GM23338 (cell line): Measurements from ENCODE around the gene KRTAP9-4. TPM values are rescaled to one million over a fixed set of nuclear protein-coding genes. Genes with fewer than 3 reads are reported as not detected.

ENCODE experiments used
- ATAC-seq: fragments of 200-7000 bp; cut with Tn5 transposase; 3 replicates; pipeline ENCODE4 v1.9.1; 2020
- DNase-seq: peaks from one replicate; pipeline ENCODE4 v3.0.0-alpha.2; 2015; ENCODE audit warnings: low spot score
- H2AFZ ChIP-seq: fragments of 200-600 bp; sonication (generic); 2 replicates; pipeline ENCODE4 v1.8.0; 2016; ENCODE audit warnings: antibody characterized with exemption, mild to moderate bottlenecking, moderate library complexity
- H3F3A ChIP-seq: fragments of 200-600 bp; sonication (generic); replicated peaks from 2 replicates; pipeline ENCODE4 v1.8.0; 2017; ENCODE audit warnings: antibody characterized with exemption, mixed run types, low read depth
- H3K27ac ChIP-seq: fragments of 200-600 bp; sonication (generic); 2 replicates; pipeline ENCODE4 v1.6.1; 2016; ENCODE audit warnings: low read depth
- H3K27me3 ChIP-seq: fragments of 200-600 bp; sonication (generic); 2 replicates; pipeline ENCODE4 v1.8.0; 2016; ENCODE audit warnings: mild to moderate bottlenecking, mixed run types, moderate library complexity; ENCODE audit not compliant: insufficient read depth
- H3K36me3 ChIP-seq: fragments of 200-600 bp; sonication (generic); 2 replicates; pipeline ENCODE4 v1.8.0; 2016; ENCODE audit warnings: mild to moderate bottlenecking; ENCODE audit not compliant: insufficient read depth
- H3K4me1 ChIP-seq: fragments of 200-600 bp; sonication (generic); 2 replicates; pipeline ENCODE4 v1.8.0; 2016; ENCODE audit warnings: mild to moderate bottlenecking, moderate library complexity; ENCODE audit not compliant: insufficient read depth
- H3K4me2 ChIP-seq: fragments of 200-600 bp; sonication (generic); 2 replicates; pipeline ENCODE4 v1.7.1; 2017; ENCODE audit warnings: mixed run types
- H3K4me3 ChIP-seq: fragments of 200-600 bp; sonication (generic); 2 replicates; pipeline ENCODE4 v1.6.1; 2016; ENCODE audit warnings: mixed run types
- H3K79me2 ChIP-seq: fragments of 200-600 bp; sonication (generic); replicated peaks from 2 replicates; pipeline ENCODE4 v1.8.0; 2017; ENCODE audit warnings: mild to moderate bottlenecking; ENCODE audit not compliant: insufficient read depth
- H3K9me2 ChIP-seq: fragments of 200-600 bp; sonication (generic); 2 replicates; pipeline ENCODE4 v1.8.0; 2017; ENCODE audit not compliant: insufficient read depth
- H4K20me1 ChIP-seq: fragments of 200-600 bp; sonication (generic); replicated peaks from 2 replicates; pipeline ENCODE4 v1.8.0; 2017; ENCODE audit warnings: mild to moderate bottlenecking; ENCODE audit not compliant: insufficient read depth
- H3K27ac Mint-ChIP-seq: 2 replicates; pipeline ENCODE4 v1.8.0; 2020; ENCODE audit warnings: inconsistent platforms, mild to moderate bottlenecking, moderate library complexity, mixed read lengths
- H3K27me3 Mint-ChIP-seq: 3 replicates; pipeline ENCODE4 v1.8.0; 2022; ENCODE audit warnings: low read depth, mild to moderate bottlenecking, moderate library complexity, mixed read lengths, inconsistent platforms; ENCODE audit not compliant: insufficient read depth, poor library complexity
- H3K36me3 Mint-ChIP-seq: 3 replicates; pipeline ENCODE4 v1.8.0; 2021; ENCODE audit warnings: low read depth, mild to moderate bottlenecking, inconsistent platforms, moderate library complexity, mixed read lengths
- H3K4me1 Mint-ChIP-seq: 3 replicates; pipeline ENCODE4 v1.8.0; 2020; ENCODE audit warnings: mild to moderate bottlenecking, inconsistent platforms, mixed read lengths
- H3K4me3 Mint-ChIP-seq: 3 replicates; pipeline ENCODE4 v1.8.0; 2021; ENCODE audit warnings: moderate library complexity, mild to moderate bottlenecking, inconsistent platforms, mixed read lengths
- H3K9me3 Mint-ChIP-seq: 3 replicates; pipeline ENCODE4 v1.8.0; 2020; ENCODE audit warnings: moderate library complexity, mild to moderate bottlenecking, inconsistent platforms, mixed read lengths
- CREB1 ChIP-seq: fragments of 250-450 bp; sonication (Bioruptor Pico); IDR thresholded peaks from 2 replicates; pipeline ENCODE4 v1.5.0; 2020; ENCODE audit warnings: low read depth, mild to moderate bottlenecking, moderate library complexity
- ETS1 ChIP-seq: IDR thresholded peaks from 2 replicates; pipeline ENCODE4 v1.6.1; 2016; ENCODE audit warnings: antibody characterized with exemption
- EZH2 ChIP-seq: fragments of 200-600 bp; sonication (generic); IDR thresholded peaks from one replicate; pipeline ENCODE4 v1.8.0; 2017; ENCODE audit warnings: antibody characterized with exemption, mild to moderate bottlenecking, low read depth; ENCODE audit not compliant: unreplicated experiment
- EZH2phosphoT487 ChIP-seq: fragments of 200-600 bp; sonication (generic); IDR thresholded peaks from one replicate; pipeline ENCODE4 v1.8.1; 2018; ENCODE audit warnings: antibody characterized with exemption; ENCODE audit not compliant: unreplicated experiment
- JUNB ChIP-seq: IDR thresholded peaks from one replicate; pipeline ENCODE4 v1.6.1; 2016; ENCODE audit warnings: antibody characterized with exemption; ENCODE audit not compliant: unreplicated experiment
- NANOG ChIP-seq: IDR thresholded peaks from 2 replicates; pipeline ENCODE4 v1.6.1; 2016; ENCODE audit warnings: antibody characterized with exemption, borderline replicate concordance
- POLR2AphosphoS5 ChIP-seq: IDR thresholded peaks from 2 replicates; pipeline ENCODE4 v1.6.1; 2016; ENCODE audit warnings: antibody characterized with exemption, low read depth
- STAT1 ChIP-seq: IDR thresholded peaks from one replicate; pipeline ENCODE4 v1.6.1; 2016; ENCODE audit warnings: antibody characterized with exemption; ENCODE audit not compliant: unreplicated experiment
- ZNF114 ChIP-seq: fragments of 250-450 bp; sonication (Bioruptor Pico); IDR thresholded peaks from 2 replicates; pipeline ENCODE4 v1.5.0; 2020; ENCODE audit warnings: mild to moderate bottlenecking, moderate library complexity
- ZNF331 ChIP-seq: fragments of 250-450 bp; sonication (Bioruptor Pico); IDR thresholded peaks from 2 replicates; pipeline ENCODE4 v1.5.0; 2020; ENCODE audit warnings: low read depth, mild to moderate bottlenecking, moderate library complexity
- ZNF462 ChIP-seq: fragments of 250-450 bp; sonication (Bioruptor Pico); IDR thresholded peaks from 2 replicates; pipeline ENCODE4 v1.5.0; 2020; ENCODE audit warnings: mild to moderate bottlenecking, moderate library complexity
- polyA plus RNA-seq: library from polyadenylated mRNA; unstranded; fragments of >200 nt; fragmentation: Nextera tagmentation; extraction: Ambion mirVana; gene quantifications from 2 replicates; pipeline ENCODE4 v1.2.1, GENCODE V29; 2016
- total RNA-seq: library from RNA; depleted of rRNA; stranded (reverse); fragments of >200 nt; shearing (Covaris generic); gene quantifications from 2 replicates; pipeline ENCODE4 v1.2.3, GENCODE V29; 2014
- TF ChIP-seq, protein P1 (sequence below), 2 experiments: fragments of 200-600 bp in 1 of 2; sonication (generic) in 1 of 2; conservative IDR thresholded peaks; 2 replicates each; pipeline versions ENCODE4 v1.5.1 to v1.6.1; 2016 to 2017; ENCODE audit warnings: antibody characterized with exemption in 2 of 2, low read depth in 2 of 2, mild to moderate bottlenecking in 2 of 2, moderate library complexity in 1 of 2
- TF ChIP-seq, protein P2 (sequence below): IDR thresholded peaks from one replicate; pipeline ENCODE4 v1.6.1; 2018; ENCODE audit warnings: antibody characterized with exemption; ENCODE audit not compliant: unreplicated experiment

The KRTAP9-4 gene
- total and polyA plus RNA-seq, 2 experiments from 2014 or later, result not detected

DNA sequence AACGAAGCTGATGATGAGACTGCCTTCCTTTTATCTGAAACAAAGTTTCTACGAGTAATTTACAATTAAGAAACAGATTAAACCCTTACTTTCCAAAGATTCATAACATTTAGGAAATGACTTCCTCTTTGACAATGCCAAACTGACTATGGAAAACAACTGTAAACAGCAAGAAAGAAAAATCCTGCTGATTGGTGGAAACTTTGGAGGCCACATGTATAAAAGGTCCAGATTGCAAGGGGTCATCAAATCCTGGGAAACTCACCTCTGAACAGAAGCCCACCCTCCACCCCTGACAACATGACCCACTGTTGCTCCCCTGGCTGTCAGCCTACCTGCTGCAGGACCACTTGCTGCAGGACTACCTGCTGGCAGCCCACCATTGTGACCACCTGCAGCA, 15.6 kb downstream of the KRTAP9-4 start, which contains the start of gene KRTAP9-6 (continued):
- TF ChIP-seq CREB1, result no peak
- no peak for TF ChIP-seq STAT1
- TF ChIP-seq EZH2phosphoT487, result no peak

DNA sequence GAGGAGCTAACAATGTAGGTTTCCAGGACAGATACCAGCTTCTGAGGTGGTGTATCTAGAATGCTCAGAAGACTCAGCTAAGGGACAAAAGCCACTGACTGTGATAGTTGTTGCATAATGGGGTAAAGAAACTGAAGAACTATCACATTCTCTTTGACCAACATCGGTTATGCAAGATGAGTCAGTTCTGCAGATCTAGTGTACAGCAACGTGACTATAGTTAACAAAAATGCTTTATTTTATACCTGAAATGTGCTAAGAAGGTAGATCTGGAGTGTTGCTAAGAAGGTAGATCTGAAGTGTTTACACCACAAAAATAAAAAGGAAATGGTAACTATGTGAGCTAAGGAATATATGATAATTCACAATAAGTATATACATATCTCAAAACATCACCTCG, 18.2 kb downstream of the KRTAP9-4 start:
- H3K4me1 ChIP-seq, result no peaks in the 10 kb centered on the region
- no peak overlapping the region for H3K4me2 ChIP-seq
- H4K20me1 ChIP-seq, result no peaks in the 10 kb centered on the region
- H3K27me3 ChIP-seq, result no peaks in the 10 kb centered on the region
- no peak overlapping the region for H3K4me3 ChIP-seq
- Mint-ChIP-seq H3K27me3 (peaks cover 2% of the 10 kb centered on the region), H3K9me3 (no peaks in the 10 kb centered on the region), H3K36me3 (no peaks in the 10 kb centered on the region), H3K4me1 (no peaks in the 10 kb centered on the region), H3K27ac (no peak overlapping the region), H3K4me3 (no peak overlapping the region)
- H3K79me2 ChIP-seq, result no peaks in the 10 kb centered on the region
- no peak overlapping the region for H2AFZ ChIP-seq
- no peaks in the 10 kb centered on the region for H3F3A ChIP-seq
- DNase-seq (no peak), ATAC-seq (no peak)
- no peaks in the 10 kb centered on the region for H3K9me2 ChIP-seq
- no peak overlapping the region for H3K27ac ChIP-seq
- no peak for TF ChIP-seq ZNF331 (CRISPR knock-in tag)
- no peak for TF ChIP-seq JUNB
- TF ChIP-seq, protein P1, sequence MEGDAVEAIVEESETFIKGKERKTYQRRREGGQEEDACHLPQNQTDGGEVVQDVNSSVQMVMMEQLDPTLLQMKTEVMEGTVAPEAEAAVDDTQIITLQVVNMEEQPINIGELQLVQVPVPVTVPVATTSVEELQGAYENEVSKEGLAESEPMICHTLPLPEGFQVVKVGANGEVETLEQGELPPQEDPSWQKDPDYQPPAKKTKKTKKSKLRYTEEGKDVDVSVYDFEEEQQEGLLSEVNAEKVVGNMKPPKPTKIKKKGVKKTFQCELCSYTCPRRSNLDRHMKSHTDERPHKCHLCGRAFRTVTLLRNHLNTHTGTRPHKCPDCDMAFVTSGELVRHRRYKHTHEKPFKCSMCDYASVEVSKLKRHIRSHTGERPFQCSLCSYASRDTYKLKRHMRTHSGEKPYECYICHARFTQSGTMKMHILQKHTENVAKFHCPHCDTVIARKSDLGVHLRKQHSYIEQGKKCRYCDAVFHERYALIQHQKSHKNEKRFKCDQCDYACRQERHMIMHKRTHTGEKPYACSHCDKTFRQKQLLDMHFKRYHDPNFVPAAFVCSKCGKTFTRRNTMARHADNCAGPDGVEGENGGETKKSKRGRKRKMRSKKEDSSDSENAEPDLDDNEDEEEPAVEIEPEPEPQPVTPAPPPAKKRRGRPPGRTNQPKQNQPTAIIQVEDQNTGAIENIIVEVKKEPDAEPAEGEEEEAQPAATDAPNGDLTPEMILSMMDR (conservative IDR thresholded peaks at IDR 0.05; ENCODE audit: low read depth in 2 of 2), result no peak
- no peak for TF ChIP-seq EZH2
- TF ChIP-seq POLR2AphosphoS5, result no peak
- TF ChIP-seq CREB1, result no peak
- TF ChIP-seq, protein P2, sequence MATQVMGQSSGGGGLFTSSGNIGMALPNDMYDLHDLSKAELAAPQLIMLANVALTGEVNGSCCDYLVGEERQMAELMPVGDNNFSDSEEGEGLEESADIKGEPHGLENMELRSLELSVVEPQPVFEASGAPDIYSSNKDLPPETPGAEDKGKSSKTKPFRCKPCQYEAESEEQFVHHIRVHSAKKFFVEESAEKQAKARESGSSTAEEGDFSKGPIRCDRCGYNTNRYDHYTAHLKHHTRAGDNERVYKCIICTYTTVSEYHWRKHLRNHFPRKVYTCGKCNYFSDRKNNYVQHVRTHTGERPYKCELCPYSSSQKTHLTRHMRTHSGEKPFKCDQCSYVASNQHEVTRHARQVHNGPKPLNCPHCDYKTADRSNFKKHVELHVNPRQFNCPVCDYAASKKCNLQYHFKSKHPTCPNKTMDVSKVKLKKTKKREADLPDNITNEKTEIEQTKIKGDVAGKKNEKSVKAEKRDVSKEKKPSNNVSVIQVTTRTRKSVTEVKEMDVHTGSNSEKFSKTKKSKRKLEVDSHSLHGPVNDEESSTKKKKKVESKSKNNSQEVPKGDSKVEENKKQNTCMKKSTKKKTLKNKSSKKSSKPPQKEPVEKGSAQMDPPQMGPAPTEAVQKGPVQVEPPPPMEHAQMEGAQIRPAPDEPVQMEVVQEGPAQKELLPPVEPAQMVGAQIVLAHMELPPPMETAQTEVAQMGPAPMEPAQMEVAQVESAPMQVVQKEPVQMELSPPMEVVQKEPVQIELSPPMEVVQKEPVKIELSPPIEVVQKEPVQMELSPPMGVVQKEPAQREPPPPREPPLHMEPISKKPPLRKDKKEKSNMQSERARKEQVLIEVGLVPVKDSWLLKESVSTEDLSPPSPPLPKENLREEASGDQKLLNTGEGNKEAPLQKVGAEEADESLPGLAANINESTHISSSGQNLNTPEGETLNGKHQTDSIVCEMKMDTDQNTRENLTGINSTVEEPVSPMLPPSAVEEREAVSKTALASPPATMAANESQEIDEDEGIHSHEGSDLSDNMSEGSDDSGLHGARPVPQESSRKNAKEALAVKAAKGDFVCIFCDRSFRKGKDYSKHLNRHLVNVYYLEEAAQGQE, result no peak
- TF ChIP-seq NANOG, result no peak
- TF ChIP-seq ZNF462 (CRISPR knock-in tag), result no peak
- TF ChIP-seq STAT1, result no peak
- no peak for TF ChIP-seq ZNF114 (CRISPR knock-in tag)
- TF ChIP-seq ETS1, result no peak
- TF ChIP-seq EZH2phosphoT487, result no peak
- no peaks in the 10 kb centered on the region for H3K36me3 ChIP-seq
